ENCODE data around the gene METTL3.

Gene METTL3

DNA sequence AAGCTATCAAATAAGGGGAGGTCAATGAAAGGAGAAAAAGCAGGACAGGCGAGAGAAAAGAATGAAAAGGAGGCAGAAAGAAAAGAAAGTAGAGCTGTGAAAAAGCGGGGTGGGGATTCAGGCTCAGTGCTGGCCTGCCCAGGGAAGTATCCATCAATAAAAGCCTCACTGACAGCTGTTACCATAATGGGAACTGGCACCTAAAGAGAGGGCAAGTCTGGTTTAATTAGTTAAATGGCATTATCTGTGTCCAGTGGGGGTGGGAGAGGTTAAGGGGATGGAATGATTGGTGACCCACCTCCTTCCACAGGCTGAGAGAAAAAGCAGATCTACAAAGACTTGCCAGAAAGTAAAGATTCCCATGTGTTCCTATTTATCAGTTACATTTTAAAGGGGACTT is 7.6 kb upstream of the METTL3 start:
- no peak for TF ChIP-seq CTCF (IDR thresholded peaks at IDR 0.05)
- no peak overlapping the region for H3K4me3 ChIP-seq
- H3K27ac ChIP-seq = no peak overlapping the region
- DNase-seq (ENCODE audit: low spot score) = no peak

DNA sequence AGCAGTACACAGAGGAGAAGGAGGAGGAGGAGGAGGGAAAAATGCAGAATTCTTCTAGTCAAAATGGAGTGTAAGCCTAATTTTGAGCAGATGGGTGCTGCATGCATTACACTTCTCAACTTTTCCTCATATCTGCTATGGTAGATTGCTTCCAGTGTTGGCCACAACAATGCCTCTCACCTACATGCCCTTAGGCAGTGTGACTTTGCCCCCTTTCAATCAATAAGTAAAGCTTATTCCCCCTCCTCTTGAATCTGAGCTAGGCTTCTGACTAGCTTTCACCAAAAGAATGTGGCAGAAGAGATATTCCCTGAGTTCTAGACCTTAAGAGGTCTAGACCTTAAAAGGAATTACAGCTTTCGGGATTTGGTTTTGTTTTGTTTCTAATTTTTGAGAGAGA is 3.2 kb upstream of the METTL3 start:
- TF ChIP-seq CTCF (IDR thresholded peaks at IDR 0.05) = no peak
- no peak overlapping the region for H3K27ac ChIP-seq
- DNase-seq (ENCODE audit: low spot score) = no peak

DNA sequence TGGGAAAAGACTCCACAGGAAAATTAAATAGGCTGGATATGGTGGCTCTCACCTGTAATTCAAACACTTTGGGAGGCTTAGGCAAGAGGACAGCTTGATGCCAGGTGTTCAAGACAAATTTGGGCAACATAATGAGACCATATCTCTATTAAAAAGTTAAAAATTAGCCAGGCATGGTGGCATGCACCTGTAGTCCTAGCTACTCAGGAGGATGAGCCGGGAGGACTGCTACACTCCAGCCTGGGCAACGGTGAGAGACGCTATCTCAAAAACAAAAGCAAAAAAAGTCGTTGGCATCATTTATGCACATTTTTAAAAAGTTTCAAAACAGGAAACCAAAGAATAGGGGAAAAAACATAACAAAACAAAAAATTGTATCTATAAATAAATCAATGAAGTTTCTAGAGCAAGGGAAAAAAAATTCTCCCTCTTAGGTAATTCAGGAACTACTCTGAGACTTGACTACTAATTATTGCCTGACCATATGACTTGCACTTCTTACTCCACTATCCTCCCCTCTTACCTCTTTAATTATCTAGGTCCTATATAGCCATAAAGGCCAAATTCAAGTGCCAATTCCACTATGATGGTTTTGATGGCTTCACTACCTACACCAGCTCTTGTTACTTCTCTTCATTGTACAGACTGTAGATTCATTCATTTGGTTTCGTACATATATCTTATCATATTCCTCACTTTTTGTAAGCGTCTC is 1.6 kb downstream of the METTL3 start:
- H3K4me3 ChIP-seq = peak overlapping the region; percentile 98
- no peak for DNase-seq (ENCODE audit: low spot score)
- no peak overlapping the region for H3K27ac ChIP-seq
- TF ChIP-seq CTCF (IDR thresholded peaks at IDR 0.05) = no peak

More for the DNA sequence above, 3.2 kb upstream of the METTL3 start:
- H3K4me3 ChIP-seq = no peak overlapping the region

DNA sequence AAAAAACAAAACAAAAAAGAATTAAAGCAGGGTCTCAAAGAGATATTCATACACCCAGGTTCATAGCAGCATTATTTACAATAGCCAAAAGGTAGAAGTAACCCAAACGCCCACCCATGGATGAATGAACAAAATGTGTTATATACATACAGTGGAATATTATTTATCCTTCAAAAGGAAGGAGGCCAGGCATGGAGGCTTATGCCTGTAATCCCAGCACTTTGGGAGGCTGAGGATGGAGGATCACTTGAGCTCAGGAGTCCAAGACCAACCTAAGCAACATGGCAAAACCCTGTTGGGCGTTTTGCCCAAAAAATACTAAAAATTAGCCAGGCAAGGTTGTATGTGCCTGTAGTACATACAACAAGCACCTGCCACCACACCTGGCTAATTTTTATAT is 4.6 kb downstream of the METTL3 start:
- Histone ChIP-seq H3K4me3 (no peak overlapping the region), H3K27ac (no peak overlapping the region)
- no peak for DNase-seq (ENCODE audit: low spot score)
- no peak for TF ChIP-seq CTCF (IDR thresholded peaks at IDR 0.05)

GRCh38 chr14:21505012-21505553 is 6.1 kb downstream of the METTL3 start:
- TF ChIP-seq CTCF (IDR thresholded peaks at IDR 0.05) = no peak
- no peak for DNase-seq (ENCODE audit: low spot score)
- Histone ChIP-seq H3K27ac (no peak overlapping the region), H3K4me3 (no peak overlapping the region)

DNA sequence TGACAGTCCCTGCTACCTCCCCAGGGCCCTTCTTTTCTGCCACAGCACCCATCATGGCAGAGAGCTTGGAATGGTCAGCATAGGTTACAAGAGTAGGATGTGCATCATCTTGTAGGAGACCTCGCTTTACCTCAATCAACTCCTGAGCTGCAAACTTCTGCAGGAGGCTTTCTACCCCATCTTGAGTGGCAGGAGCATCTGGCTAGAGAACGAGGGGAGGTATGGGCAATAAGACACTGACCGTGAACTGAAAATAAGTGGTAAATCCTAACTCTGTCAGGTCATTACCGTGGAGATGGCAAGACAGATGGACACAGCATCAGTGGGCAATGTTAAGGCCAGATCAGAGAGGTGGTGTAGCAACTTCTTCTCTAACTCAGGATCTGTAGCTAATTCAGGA is 7.8 kb downstream of the METTL3 start:
- TF ChIP-seq CTCF (IDR thresholded peaks at IDR 0.05) = no peak
- no peak for DNase-seq (ENCODE audit: low spot score)
- no peak overlapping the region for H3K27ac ChIP-seq
- no peak overlapping the region for H3K4me3 ChIP-seq

DNA sequence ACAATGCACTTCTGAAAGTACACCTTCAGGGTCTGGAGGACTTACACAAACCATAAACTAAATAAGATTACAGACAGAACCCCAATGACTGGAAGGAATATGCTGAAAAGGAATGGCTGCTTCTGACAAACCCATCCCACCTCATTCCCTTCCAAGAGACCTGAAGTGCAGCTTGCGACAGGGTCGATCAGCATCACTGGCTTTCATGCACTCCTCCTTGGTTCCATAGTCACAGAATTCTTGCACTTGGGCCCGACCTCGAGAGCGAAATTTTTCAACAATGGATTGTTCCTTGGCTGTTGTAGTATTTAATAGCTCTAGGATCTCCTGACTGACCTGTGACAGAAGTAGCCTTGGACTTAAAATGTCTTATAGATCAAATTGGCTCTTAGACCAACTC is 9.6 kb downstream of the METTL3 start:
- DNase-seq (ENCODE audit: low spot score) = no peak
- TF ChIP-seq CTCF (IDR thresholded peaks at IDR 0.05) = no peak
- Histone ChIP-seq H3K27ac (no peak overlapping the region), H3K4me3 (no peak overlapping the region)

Data from coronary artery (tissue), 2 donors.